ENCODE measurements around the gene HS2ST1.

- no peak for TF ChIP-seq CHD2 (IDR thresholded peaks at IDR 0.05; ENCODE audit: low read length, partially characterized antibody)
- no peak for TF ChIP-seq MAX (IDR thresholded peaks at IDR 0.05)
- TF ChIP-seq CTCF (IDR thresholded peaks at IDR 0.05): no peak
- no peak for TF ChIP-seq SMC3 (IDR thresholded peaks at IDR 0.05)
- TF ChIP-seq CEBPB (IDR thresholded peaks at IDR 0.05): no peak
- no peak for TF ChIP-seq NR3C1 (IDR thresholded peaks at IDR 0.05)
- TF ChIP-seq EP300 (IDR thresholded peaks at IDR 0.05): no peak
Observed at GRCh38 chr1:87147851-87148250, 233.4 kb downstream of the HS2ST1 start.
